ENCODE measurements around the gene TECPR2. TPM values are rescaled to one million over a fixed set of nuclear protein-coding genes. Genes with fewer than 3 reads are reported as not detected.

TECPR2 gene
- total RNA-seq, 1 donor from 2014 or later = 8.4 TPM

- H3K27ac ChIP-seq = no peak overlapping the region
- Mint-ChIP-seq H3K4me3 (no peak overlapping the region), H3K36me3 (peaks cover 16% of the 10 kb centered on the region), H3K27ac (no peak overlapping the region), H3K9me3 (no peaks in the 10 kb centered on the region), H3K27me3 (ENCODE audit: insufficient read depth, low read depth) (no peaks in the 10 kb centered on the region), H3K4me1 (no peaks in the 10 kb centered on the region)
- no peak overlapping the region for H3K9ac ChIP-seq
- H3K36me3 ChIP-seq = no peaks in the 10 kb centered on the region
- no peak overlapping the region for H3K4me3 ChIP-seq
- no peaks in the 10 kb centered on the region for H4K20me1 ChIP-seq (ENCODE audit: low read depth)
- H2AFZ ChIP-seq (replicated peaks) = no peak overlapping the region
- no peaks in the 10 kb centered on the region for H3K27me3 ChIP-seq
- no peak for TF ChIP-seq EZH2phosphoT487 (IDR thresholded peaks at IDR 0.05)
- TF ChIP-seq EZH2 (IDR thresholded peaks at IDR 0.05) = no peak
- TF ChIP-seq CTCF (IDR thresholded peaks at IDR 0.05) = no peak
- H3K4me2 ChIP-seq = no peak overlapping the region
- H3K4me1 ChIP-seq = no peaks in the 10 kb centered on the region
- DNase-seq (ENCODE audit: low spot score) = no peak
- no peaks in the 10 kb centered on the region for H3K79me2 ChIP-seq (ENCODE audit: low read depth)
- H3F3A ChIP-seq (ENCODE audit: low read depth) = no peaks in the 10 kb centered on the region
- H3K9me3 ChIP-seq (ENCODE audit: low read depth) = no peaks in the 10 kb centered on the region
Observed at GRCh38 chr14:102352213-102352612, 10.5 kb upstream of the TECPR2 start.

GRCh38 chr14:102353126-102353619 lies 9.6 kb upstream of the TECPR2 start:
- Histone ChIP-seq H3K4me3 (no peak overlapping the region), H3K27me3 (no peaks in the 10 kb centered on the region), H3K9me3 (ENCODE audit: low read depth) (no peaks in the 10 kb centered on the region), H3K4me1 (no peaks in the 10 kb centered on the region), H3K9ac (no peak overlapping the region), H3K27ac (no peak overlapping the region), H2AFZ (replicated peaks) (no peak overlapping the region), H3K36me3 (no peaks in the 10 kb centered on the region), H3K4me2 (no peak overlapping the region), H4K20me1 (ENCODE audit: low read depth) (no peaks in the 10 kb centered on the region), H3K79me2 (ENCODE audit: low read depth) (no peaks in the 10 kb centered on the region), H3F3A (ENCODE audit: low read depth) (no peaks in the 10 kb centered on the region)
- H3K36me3 Mint-ChIP-seq = peaks cover 17% of the 10 kb centered on the region
- H3K4me1 Mint-ChIP-seq = no peaks in the 10 kb centered on the region
- DNase-seq (ENCODE audit: low spot score) = no peak
- H3K9me3 Mint-ChIP-seq = no peaks in the 10 kb centered on the region
- no peak for TF ChIP-seq EZH2phosphoT487 (IDR thresholded peaks at IDR 0.05)
- TF ChIP-seq EZH2 (IDR thresholded peaks at IDR 0.05) = no peak
- no peak for TF ChIP-seq CTCF (IDR thresholded peaks at IDR 0.05)
- no peak overlapping the region for H3K4me3 Mint-ChIP-seq
- H3K27ac Mint-ChIP-seq = no peak overlapping the region
- no peaks in the 10 kb centered on the region for H3K27me3 Mint-ChIP-seq (ENCODE audit: insufficient read depth, low read depth)

- Mint-ChIP-seq H3K27me3 (ENCODE audit: insufficient read depth, low read depth) (no peaks in the 10 kb centered on the region), H3K27ac (no peak overlapping the region), H3K9me3 (no peaks in the 10 kb centered on the region), H3K4me1 (peaks cover 4% of the 10 kb centered on the region), H3K4me3 (no peak overlapping the region), H3K36me3 (peaks cover 14% of the 10 kb centered on the region)
- Histone ChIP-seq H3K27me3 (no peaks in the 10 kb centered on the region), H3K27ac (no peak overlapping the region), H2AFZ (replicated peaks) (no peak overlapping the region), H3K4me1 (no peaks in the 10 kb centered on the region), H3K4me3 (no peak overlapping the region), H3K9me3 (ENCODE audit: low read depth) (no peaks in the 10 kb centered on the region), H3F3A (ENCODE audit: low read depth) (no peaks in the 10 kb centered on the region), H4K20me1 (ENCODE audit: low read depth) (no peaks in the 10 kb centered on the region), H3K36me3 (no peaks in the 10 kb centered on the region), H3K4me2 (no peak overlapping the region), H3K9ac (no peak overlapping the region), H3K79me2 (ENCODE audit: low read depth) (peaks cover 5% of the 10 kb centered on the region)
- no peak for DNase-seq (ENCODE audit: low spot score)
- TF ChIP-seq EZH2 (IDR thresholded peaks at IDR 0.05) (no peak), EZH2phosphoT487 (IDR thresholded peaks at IDR 0.05) (no peak), CTCF (IDR thresholded peaks at IDR 0.05) (no peak)
Observed at GRCh38 chr14:102356280-102356679, 6.5 kb upstream of the TECPR2 start.

Data from neural progenitor cell (in vitro differentiated cells).